ENCODE data around the gene DIP2B.

DIP2B gene

GRCh38 chr12:50584135-50584534 lies 79.3 kb downstream of the DIP2B start:
- DNase-seq, result no peak

GRCh38 chr12:50589650-50590435 lies 85.1 kb downstream of the DIP2B start:
- no peak for DNase-seq

- no peak for DNase-seq
Observed at GRCh38 chr12:50590869-50591268, 86.1 kb downstream of the DIP2B start.

GRCh38 chr12:50595667-50596066 lies 90.9 kb downstream of the DIP2B start:
- no peak for DNase-seq

DNA sequence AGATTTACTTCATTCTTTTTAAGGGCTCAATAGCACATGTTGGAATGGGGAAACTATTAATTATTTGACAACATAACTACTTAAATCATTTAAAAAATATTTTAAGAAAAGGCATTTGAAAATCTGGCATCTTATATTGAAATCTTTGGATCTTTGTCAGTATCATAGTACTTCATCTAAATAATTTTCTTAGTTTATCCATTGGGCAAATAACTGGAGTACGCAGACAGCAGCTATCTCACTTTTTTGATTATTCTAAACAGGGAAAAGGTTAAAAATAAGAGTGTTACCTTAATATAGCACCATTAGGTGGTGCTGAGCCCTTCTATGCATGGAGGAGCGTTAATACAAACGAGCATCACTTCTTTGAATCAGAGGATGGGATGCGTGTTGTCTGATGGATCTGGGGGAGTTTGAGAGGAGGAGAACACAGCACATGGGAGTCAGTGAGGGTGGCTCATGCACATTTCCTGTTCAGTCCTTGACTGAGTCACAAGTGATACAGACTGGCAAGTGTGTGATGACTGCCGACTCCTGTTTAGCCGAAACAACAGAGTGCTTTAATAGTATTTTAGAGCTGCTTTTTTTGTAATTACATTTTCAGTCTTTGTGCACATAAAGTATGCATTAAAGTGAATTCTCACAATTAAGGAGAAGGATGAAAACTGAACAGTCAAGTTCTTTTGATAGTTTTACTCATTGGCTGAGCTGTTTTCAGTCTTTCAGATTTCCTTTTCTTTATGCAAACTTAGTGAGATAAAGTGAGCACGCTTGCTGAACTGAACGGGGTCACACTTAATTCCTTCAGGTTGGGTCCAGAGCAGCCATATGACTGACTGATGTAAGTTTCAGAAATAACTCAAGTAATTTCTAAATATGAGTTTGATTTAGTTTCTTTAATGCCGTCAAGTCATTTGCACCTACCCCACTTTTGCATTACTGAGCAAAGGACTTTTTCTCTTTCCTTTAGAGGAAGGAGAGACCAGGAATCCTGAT lies 92.7 kb downstream of the DIP2B start:
- DNase-seq, result no peak

GRCh38 chr12:50598321-50598862 lies 93.6 kb downstream of the DIP2B start:
- DNase-seq, result no peak

DNA sequence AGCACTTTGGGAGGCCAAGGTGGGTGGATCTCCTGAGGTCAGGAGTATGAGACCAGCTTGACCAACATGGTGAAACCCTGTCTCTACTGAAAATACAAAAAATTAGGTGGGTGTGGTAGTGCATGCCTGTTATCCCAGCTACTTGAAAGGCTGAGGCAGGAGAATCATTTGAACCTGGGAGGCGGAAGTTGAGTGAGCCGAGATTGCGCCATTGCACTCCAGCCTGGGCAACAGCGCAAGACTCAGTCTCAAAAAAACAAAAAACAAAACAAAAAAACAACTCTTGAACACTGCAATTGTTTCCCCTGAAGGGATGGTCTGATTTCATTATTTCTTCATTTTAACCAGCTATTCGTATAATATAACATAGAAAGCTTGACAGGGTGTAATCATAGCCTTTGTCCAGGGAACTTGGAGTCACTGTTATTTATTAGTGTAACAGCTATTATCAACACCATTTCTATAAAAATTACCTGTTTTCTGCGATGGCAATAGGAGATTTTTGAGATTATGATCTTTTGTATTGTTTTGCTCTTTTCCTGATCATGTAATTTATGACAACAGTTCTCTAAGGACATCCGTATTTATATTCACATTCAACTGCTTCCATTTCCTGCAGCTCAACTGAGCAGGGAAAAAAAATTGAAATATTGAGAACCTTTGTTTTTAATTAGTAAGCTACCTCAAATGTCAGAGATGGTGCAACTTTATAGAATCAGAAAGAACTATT lies 94.7 kb downstream of the DIP2B start:
- no peak for DNase-seq

- DNase-seq, result no peak
Observed at GRCh38 chr12:50600364-50600763, 95.6 kb downstream of the DIP2B start.

DNA sequence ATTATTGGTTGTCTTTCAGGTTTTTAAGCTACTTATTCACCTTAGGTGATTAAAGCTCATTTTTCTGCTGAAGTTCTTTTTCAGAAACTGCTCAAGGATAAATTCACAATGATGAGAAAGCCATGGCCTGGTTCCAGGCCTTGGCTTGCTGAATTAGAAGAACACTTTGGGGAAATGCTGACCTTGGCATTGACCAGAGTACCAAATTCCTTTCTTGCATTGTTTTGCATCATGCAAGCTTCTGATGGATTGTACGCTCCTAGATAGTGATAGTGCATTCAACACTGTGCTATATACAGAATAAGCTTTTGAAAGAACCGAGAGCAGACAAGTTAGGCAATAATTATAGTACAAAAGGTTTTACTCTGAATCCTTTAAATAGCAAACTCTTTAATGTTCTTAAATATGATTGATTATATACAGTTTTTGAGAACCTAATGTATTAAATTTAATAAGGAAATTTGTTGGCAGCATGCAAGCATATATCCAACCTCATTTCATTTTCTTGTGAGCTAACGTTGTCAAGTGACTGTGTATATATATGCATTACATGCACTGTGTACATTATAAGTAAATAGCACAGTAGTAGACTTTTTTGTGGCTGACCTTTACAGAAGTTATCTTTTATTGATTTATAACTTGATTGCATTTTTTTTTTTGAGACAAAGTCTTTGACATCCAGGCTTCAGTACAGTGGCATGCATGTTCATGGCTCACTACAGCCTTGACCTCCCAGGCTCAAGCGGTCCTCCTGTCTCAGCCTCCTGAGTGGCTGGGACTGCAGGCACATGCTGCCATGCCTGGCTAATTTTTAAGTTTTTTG lies 99.2 kb downstream of the DIP2B start:
- DNase-seq, result no peak

DNA sequence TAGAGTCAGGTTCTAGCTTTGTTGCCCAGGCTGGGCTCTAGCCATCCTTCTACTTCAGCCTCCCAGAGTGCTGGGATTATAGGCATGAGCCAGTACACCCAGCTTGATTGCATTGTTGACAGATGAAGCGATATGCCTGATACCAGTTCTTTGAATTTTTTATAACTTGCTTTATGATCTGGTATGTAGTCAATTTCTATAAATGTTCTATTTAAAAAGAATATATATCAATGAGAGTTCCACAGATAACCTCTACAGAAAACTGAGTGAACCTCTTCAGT lies 99.8 kb downstream of the DIP2B start:
- no peak for DNase-seq

GRCh38 chr12:50606675-50607375 lies 102.0 kb downstream of the DIP2B start:
- DNase-seq, result no peak

- no peak for DNase-seq
Observed at GRCh38 chr12:50609292-50609874, 104.6 kb downstream of the DIP2B start.

- no peak for DNase-seq
Observed at GRCh38 chr12:50610171-50610570, 105.4 kb downstream of the DIP2B start.

- DNase-seq, result no peak
Observed at GRCh38 chr12:50611021-50611744, 106.4 kb downstream of the DIP2B start.

GRCh38 chr12:50612882-50613281 lies 108.1 kb downstream of the DIP2B start:
- DNase-seq, result no peak

GRCh38 chr12:50613463-50613862 lies 108.7 kb downstream of the DIP2B start:
- no peak for DNase-seq

- DNase-seq, result no peak
Observed at GRCh38 chr12:50614167-50614759, 109.5 kb downstream of the DIP2B start.

GRCh38 chr12:50615145-50615906 lies 110.5 kb downstream of the DIP2B start:
- DNase-seq, result no peak

GRCh38 chr12:50615907-50616296 lies 111.1 kb downstream of the DIP2B start:
- no peak for DNase-seq
